GM20000 (cell line): ENCODE measurements around the gene CDK5RAP2.
"Not testable (repeated sequence)": the region's sequence is repeated elsewhere in the genome, so short reads cannot be mapped to it uniquely, and the experiment has no call there.

Experiments used
- DNase-seq: peaks from one replicate; pipeline ENCODE4 v3.0.0; 2012; ENCODE audit warnings: low spot score
- CTCF ChIP-seq: IDR thresholded peaks from 2 replicates; pipeline ENCODE4 v1.5.1; 2012; ENCODE audit warnings: mild to moderate bottlenecking, control low read depth; ENCODE audit errors: extremely low read depth, missing control alignments

CDK5RAP2 gene

GRCh38 chr9:120524038-120524437, 55.9 kb downstream of the CDK5RAP2 start:
- no peak for TF ChIP-seq CTCF
- DNase-seq: no peak

- TF ChIP-seq CTCF: no peak
These were observed 57.4 kb downstream of the CDK5RAP2 start for GRCh38 chr9:120522558-120522957.

GRCh38 chr9:120522032-120522431, 57.9 kb downstream of the CDK5RAP2 start:
- no peak for DNase-seq
- no peak for TF ChIP-seq CTCF

More at GRCh38 chr9:120522558-120522957, 57.4 kb downstream of the CDK5RAP2 start:
- no peak for DNase-seq

- no peak for TF ChIP-seq CTCF
- DNase-seq: no peak
These were observed 58.9 kb downstream of the CDK5RAP2 start for GRCh38 chr9:120521101-120521500.

GRCh38 chr9:120515996-120516395, 64.0 kb downstream of the CDK5RAP2 start:
- not testable (repeated sequence) for DNase-seq

GRCh38 chr9:120515481-120515880, 64.5 kb downstream of the CDK5RAP2 start:
- not testable (repeated sequence) for DNase-seq

- no peak for TF ChIP-seq CTCF
- DNase-seq: no peak
These were observed 65.6 kb downstream of the CDK5RAP2 start for GRCh38 chr9:120514405-120514804.

- TF ChIP-seq CTCF: no peak
- DNase-seq: no peak
These were observed 66.1 kb downstream of the CDK5RAP2 start for GRCh38 chr9:120513825-120514396.

GRCh38 chr9:120510816-120511215, 69.2 kb downstream of the CDK5RAP2 start:
- DNase-seq: no peak
- no peak for TF ChIP-seq CTCF
